IPS-NIHi11 (cell line): ENCODE data around the gene BAIAP2L2.
"Not testable (repeated sequence)": the region's sequence is repeated elsewhere in the genome, so short reads cannot be mapped to it uniquely, and the experiment has no call there.

Experiments
- DNase-seq: peaks from one replicate; pipeline ENCODE4 v3.0.0; 2012; ENCODE audit warnings: mixed read lengths, low spot score

Gene BAIAP2L2

DNA sequence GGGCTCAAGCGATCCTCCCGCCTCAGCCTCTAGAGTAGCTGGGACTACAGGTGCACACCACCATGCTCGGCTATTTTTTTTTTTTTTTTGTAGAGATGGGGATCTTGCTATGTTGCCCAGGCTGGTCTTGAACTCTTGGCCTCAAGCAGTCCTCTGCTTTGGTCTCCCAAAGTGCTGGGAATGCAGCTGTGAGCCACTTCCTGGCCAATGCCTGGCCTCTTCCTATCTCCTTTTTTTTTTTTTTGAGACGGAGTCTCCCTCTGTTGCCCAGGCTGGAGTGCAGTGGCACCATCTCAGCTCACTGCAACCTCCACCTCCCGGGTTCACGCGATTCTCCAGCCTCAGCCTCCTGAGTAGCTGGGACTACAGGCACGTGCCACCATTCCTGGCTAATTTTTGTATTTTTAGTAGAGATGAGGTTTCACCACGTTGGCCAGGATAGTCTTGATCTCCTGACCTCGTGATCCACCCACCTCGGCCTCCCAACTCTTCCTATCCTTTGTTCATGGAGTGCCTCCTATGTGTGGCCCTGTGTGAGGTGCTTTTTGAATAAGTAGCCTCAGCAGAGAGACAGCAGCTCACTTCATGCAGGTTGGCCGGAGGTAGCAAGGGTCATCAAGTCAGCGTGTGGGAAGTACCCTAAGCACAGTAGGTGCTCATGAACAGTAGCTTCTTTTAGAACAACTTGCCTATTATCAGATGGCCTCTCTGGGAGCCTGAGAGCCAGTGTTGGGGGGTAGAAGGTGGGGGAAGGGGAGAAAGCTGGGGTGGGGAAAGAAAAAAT lies 72.9 kb downstream of the BAIAP2L2 start:
- DNase-seq = not testable (repeated sequence)

DNA sequence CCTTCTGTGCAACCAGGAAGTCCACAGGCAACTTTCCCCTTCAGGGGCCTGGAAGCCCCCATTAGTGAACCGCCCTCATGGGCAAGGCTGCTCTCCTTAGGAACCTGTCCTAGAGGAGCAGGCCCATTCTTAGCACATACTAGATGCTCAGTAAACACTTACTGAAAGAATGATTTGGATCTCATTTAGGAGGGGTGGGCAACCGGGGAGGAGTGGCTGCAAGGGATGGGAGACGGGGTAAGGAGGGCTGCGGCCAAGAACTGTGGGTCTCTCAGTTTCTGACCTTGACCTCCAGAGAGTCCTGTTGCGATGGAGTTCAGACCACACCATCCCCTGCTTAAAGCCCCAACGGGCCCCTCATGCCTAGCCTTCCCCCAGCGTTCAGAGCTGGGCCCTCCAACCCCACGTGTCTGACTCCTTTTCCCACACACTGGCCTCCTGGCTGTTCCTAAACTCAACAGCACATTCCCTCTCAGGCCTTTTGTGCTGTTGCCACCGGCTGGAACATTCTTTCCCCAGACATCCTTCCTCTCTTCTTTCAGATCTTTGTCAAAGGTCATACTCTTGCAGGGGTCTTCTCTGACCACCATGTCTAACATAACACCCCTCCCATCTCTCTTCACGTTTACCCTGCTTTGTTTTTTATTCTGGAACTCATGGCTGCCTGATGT lies 74.0 kb downstream of the BAIAP2L2 start:
- no peak for DNase-seq

DNA sequence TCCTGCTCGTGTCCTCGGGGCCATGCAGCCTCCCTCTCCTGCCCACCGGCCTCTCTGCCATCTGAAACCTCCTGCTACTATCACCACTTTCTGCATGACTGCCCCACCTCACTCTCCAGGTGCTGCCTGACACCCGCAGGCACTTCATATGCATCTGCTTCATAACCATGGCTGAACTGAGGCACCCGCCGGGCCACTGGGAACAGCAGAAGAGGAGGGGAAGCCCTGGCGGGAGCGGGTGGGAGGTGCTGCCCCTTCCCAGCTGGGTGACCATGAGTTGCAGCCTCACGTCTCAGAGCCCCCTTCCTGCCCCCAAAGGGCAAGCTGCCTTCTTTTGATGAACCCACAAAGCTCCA lies 75.0 kb downstream of the BAIAP2L2 start:
- DNase-seq = no peak
